Activated T-helper 1 cell treated with Interleukin-2 at 50 U/mL for 16 hours (primary cell): ENCODE measurements around the gene KCTD20.

Experiments
- DNase-seq: peaks from one replicate; pipeline ENCODE4 v3.0.0-alpha.2; 2020; ENCODE audit warnings: low read depth

Gene KCTD20

GRCh38 chr6:36493859-36494258 is 51.1 kb downstream of the KCTD20 start:
- no peak for DNase-seq

GRCh38 chr6:36495086-36495485 is 52.3 kb downstream of the KCTD20 start:
- DNase-seq = no peak

GRCh38 chr6:36499918-36500317 is 57.1 kb downstream of the KCTD20 start:
- DNase-seq = no peak

GRCh38 chr6:36501686-36502085 is 58.9 kb downstream of the KCTD20 start:
- DNase-seq = no peak

- no peak for DNase-seq
Measured at GRCh38 chr6:36504181-36504580, 61.4 kb downstream of the KCTD20 start.

GRCh38 chr6:36504982-36505381 is 62.2 kb downstream of the KCTD20 start:
- no peak for DNase-seq

GRCh38 chr6:36505744-36506534 is 63.1 kb downstream of the KCTD20 start:
- DNase-seq = no peak

- no peak for DNase-seq
Measured at GRCh38 chr6:36506611-36507010, 63.8 kb downstream of the KCTD20 start.

GRCh38 chr6:36508532-36508931 is 65.7 kb downstream of the KCTD20 start:
- DNase-seq = no peak

GRCh38 chr6:36510365-36510764 is 67.6 kb downstream of the KCTD20 start:
- no peak for DNase-seq

GRCh38 chr6:36514554-36515456 is 72.0 kb downstream of the KCTD20 start:
- DNase-seq = no peak

GRCh38 chr6:36515844-36516243 is 73.0 kb downstream of the KCTD20 start:
- DNase-seq = no peak

- no peak for DNase-seq
Measured at GRCh38 chr6:36516559-36516958, 73.8 kb downstream of the KCTD20 start.

- DNase-seq = no peak
Measured at GRCh38 chr6:36516988-36517387, 74.2 kb downstream of the KCTD20 start.

GRCh38 chr6:36517408-36517807 is 74.6 kb downstream of the KCTD20 start:
- no peak for DNase-seq

GRCh38 chr6:36519352-36519751 is 76.6 kb downstream of the KCTD20 start:
- DNase-seq = no peak

- DNase-seq = no peak
Measured at GRCh38 chr6:36523451-36523850, 80.7 kb downstream of the KCTD20 start.

- DNase-seq = no peak
Measured at GRCh38 chr6:36523936-36524499, 81.2 kb downstream of the KCTD20 start.

- DNase-seq = no peak
Measured at GRCh38 chr6:36524871-36525270, 82.1 kb downstream of the KCTD20 start.

GRCh38 chr6:36525346-36525745 is 82.5 kb downstream of the KCTD20 start:
- no peak for DNase-seq

GRCh38 chr6:36526066-36526465 is 83.3 kb downstream of the KCTD20 start:
- no peak for DNase-seq

GRCh38 chr6:36533321-36533720 is 90.5 kb downstream of the KCTD20 start:
- no peak for DNase-seq
